Vagina (tissue), 2 donors: ENCODE data around the gene TOX4.

Experiments used
- POLR2A ChIP-seq, 2 donors: fragments of 450-650 bp; IDR thresholded peaks; one replicate each; pipeline ENCODE4 v1.6.1; 2017; ENCODE audit warnings: antibody characterized with exemption in 2 of 2, mild to moderate bottlenecking in 2 of 2, moderate library complexity in 2 of 2
- POLR2AphosphoS5 ChIP-seq, 2 donors: sonication (generic); formaldehyde crosslinking; IDR thresholded peaks; one replicate each; pipeline ENCODE4 v1.9.0; 2017; ENCODE audit warnings: antibody characterized with exemption in 2 of 2, mild to moderate bottlenecking in 2 of 2, low read depth in 1 of 2; ENCODE audit not compliant: insufficient read depth in 1 of 2
- TF ChIP-seq, protein P1 (sequence below), 3 experiments: fragments of 450-650 bp in 2 of 3; fragments of 200-600 bp in 1 of 3; sonication (generic) in 1 of 3; IDR thresholded peaks; one replicate each; pipeline ENCODE4 v1.5.1; 2017 to 2019; ENCODE audit warnings: antibody characterized with exemption in 3 of 3, mild to moderate bottlenecking in 2 of 3, moderate library complexity in 2 of 3

DNA sequence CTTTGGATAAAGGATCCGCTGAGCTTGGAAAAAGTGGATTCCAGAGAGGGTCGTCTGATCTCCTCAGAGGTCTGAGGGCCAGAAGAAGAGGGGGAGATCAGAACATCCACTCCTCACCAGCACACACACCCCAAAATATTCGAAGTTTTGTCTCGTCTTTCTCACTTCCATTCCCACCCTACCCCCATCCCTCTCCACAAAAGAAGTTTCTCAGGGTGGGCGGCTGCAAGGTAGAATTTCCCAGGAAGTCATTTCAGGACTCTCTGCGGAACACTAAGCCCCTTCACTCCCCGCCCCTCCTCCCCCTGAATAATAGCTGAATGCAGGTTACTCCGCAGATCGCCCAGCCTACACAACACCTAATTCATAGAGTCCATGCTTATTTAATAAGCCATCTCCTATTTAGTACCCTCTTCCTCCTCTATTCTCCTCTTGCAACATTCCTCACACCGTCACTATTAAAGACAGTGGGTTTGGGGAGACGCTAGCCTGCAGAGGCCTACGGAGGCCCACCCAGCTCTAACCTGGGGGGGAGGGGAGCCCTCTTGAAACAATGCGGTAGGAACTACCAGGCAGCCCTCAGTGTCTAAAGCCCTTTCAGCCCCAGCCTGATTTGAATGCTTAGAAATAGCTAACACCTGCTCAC lies 49.8 kb downstream of the TOX4 start:
- TF ChIP-seq, protein P1, sequence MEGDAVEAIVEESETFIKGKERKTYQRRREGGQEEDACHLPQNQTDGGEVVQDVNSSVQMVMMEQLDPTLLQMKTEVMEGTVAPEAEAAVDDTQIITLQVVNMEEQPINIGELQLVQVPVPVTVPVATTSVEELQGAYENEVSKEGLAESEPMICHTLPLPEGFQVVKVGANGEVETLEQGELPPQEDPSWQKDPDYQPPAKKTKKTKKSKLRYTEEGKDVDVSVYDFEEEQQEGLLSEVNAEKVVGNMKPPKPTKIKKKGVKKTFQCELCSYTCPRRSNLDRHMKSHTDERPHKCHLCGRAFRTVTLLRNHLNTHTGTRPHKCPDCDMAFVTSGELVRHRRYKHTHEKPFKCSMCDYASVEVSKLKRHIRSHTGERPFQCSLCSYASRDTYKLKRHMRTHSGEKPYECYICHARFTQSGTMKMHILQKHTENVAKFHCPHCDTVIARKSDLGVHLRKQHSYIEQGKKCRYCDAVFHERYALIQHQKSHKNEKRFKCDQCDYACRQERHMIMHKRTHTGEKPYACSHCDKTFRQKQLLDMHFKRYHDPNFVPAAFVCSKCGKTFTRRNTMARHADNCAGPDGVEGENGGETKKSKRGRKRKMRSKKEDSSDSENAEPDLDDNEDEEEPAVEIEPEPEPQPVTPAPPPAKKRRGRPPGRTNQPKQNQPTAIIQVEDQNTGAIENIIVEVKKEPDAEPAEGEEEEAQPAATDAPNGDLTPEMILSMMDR (IDR thresholded peaks at IDR 0.05): no peak
- TF ChIP-seq POLR2A (IDR thresholded peaks at IDR 0.05): no peak
- TF ChIP-seq POLR2AphosphoS5 (IDR thresholded peaks at IDR 0.05; ENCODE audit: insufficient read depth in 1 of 2, low read depth in 1 of 2): no peak
